Stimulated activated naive CD4-positive, alpha-beta T cell treated with Interleukin-2 at 50 U/mL for 16 hours (primary cell): Measurements from ENCODE around the gene TPRX2.
"Not testable (repeated sequence)": the region's sequence is repeated elsewhere in the genome, so short reads cannot be mapped to it uniquely, and the experiment has no call there.

Source experiments
- DNase-seq: peaks from one replicate; lab custom pipeline; 2025; lab: John Stamatoyannopoulos, UW

TPRX2 gene, protein sequence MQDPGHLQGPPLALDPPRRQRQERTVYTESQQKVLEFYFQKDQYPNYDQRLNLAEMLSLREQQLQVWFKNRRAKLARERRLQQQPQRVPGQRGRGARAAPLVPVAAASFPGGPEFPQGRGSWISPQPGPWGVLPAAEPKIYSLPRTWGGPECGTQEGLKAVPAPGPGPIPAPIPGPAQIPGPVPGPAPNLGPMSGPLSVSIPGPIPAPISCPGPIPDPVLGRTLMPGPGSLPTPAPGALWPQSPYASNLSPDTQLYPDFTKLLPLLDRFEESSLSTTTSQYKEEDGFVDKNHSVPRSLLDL

DNA sequence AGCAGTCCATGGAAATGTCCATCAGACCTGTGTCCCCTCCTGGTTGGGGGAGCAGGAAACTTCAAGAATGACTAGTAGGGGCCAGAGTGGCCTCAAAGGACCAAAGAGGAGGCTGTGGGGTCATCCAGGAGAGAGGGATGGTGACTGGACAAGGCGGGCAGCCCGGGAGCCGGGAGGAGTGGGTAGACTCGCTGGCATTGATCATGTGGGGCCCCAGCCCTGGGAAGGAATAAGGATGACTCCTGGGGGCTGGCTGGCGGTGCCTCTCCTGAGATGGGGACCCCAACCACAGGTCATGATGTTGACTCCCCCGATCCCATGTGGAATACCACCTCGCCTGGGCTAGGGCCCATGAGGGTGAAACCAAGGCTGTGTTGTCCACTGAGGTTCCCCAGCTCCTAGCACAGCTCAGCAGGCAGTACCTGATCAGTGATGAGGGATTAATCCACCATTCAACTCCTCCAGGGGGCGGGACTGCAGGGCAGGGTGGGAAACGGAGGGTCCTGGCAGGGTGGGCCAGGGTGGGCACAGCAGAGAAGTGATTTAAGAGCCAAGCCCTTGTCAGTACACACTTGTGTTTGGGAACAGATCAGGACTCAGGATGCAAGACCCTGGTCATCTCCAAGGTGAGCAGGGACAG is at the start of gene TPRX2:
TPRX2 (plus strand) TSS at position 590 of the 640 bp plus-strand sequence; CDS start at position 602, 12 bp downstream.
- DNase-seq = not testable (repeated sequence)

DNA sequence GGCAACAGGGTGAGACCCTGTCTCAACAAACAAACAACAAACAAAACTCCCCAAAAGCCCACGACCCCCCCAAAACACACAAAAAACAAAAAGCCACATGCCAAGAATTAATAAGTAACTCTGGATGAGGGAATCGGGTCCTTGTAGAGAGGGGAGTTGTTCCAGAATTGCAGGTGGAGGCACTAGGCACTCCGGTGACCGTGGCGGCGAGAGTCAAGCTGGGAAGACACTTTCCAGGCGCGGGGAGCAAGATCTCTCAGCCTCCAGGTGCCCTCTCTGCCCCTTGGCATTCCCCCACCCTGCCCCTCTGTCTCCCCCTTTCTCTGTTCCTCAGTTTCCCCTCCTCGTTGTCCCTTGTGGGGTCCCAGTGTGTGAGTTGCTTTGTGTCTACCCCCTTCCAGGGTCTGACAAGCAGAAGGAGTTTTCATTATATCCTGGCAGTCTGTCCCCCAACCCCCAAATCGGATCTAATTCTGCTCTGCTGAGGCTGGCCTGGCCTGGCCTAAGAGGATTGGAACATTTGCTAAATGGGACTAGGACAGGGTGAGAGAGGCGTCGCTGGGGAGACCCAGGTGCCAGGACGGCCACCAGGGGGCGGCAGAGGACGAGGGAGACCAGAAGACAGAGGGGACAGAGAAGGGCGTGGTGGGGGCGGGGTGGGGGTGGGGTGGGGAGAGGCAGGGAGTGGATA is 45.6 kb upstream of the TPRX2 start:
- peak; percentile 65 for DNase-seq

DNA sequence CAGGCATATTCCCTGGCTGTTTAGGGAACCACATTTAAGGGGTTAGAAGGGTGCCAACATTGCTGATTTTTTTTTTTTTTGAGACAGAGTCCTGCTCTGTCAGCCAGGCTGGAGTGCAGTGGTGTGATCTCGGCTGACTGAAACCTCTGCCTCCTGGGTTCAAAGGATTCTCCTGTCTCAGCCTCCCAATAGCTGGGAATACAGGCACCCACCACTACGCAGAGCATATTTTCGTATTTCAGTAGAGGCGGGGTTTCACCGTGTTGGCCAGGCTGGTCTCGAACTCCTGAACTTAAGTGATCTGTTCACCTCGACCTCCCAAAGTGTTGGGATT is 45.1 kb upstream of the TPRX2 start:
- DNase-seq = no peak

DNA sequence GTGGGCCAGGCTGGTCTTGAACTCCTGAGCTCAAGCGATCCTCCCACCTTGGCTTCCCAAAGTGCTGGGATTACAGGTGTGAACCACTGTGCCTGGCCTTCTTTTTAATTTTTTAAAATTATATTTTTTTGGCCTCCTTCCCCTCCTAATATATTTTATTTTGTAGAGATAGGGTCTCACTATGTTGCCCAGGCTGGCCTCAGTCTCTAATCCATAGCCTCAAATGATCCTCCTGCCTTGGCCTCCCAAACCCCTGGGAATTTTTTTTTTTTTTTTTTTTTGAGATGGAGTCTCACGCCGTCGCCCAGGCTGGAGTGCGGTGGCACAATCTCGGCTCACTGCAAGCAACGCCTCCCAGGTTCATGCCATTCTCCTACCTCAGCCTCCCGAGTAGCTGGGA is 42.8 kb upstream of the TPRX2 start:
- DNase-seq = not testable (repeated sequence)

DNA sequence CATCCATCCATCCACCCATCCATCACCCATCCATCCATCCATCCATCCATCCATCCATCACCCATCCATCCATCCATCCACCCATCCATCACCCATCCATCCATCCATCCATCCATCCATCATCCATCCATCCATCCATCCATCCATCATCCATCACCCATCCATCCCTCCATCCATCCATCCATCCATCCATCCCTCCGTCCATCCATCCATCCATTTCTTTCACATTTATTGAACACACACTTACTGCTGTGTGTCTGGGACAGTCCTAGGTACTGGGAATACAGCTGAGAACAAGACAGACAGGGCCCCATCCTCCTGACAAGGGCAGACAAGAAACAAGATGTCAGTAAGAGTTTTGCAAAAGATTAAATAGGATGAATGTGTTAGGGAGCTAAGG is 40.8 kb upstream of the TPRX2 start:
- not testable (repeated sequence) for DNase-seq

DNA sequence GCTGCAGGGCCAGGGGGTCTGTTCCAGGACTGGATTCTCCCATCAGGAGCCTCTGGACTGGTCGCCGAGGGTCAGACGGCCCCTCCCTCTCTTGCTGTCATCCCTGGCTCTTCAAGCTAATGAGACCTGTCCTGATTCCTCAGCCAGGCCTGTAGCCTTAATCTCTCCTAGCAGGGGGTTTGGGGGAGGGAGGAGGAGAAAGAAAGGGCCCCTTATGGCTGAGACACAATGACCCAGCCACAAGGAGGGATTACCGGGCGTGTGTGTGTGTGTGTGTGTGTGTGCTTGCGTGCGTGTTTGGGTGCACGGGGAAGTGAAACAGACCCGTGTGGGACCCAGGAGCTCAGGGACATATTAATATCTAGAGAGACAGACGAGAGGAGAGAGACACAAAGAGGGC is 39.2 kb upstream of the TPRX2 start:
- DNase-seq = no peak

DNA sequence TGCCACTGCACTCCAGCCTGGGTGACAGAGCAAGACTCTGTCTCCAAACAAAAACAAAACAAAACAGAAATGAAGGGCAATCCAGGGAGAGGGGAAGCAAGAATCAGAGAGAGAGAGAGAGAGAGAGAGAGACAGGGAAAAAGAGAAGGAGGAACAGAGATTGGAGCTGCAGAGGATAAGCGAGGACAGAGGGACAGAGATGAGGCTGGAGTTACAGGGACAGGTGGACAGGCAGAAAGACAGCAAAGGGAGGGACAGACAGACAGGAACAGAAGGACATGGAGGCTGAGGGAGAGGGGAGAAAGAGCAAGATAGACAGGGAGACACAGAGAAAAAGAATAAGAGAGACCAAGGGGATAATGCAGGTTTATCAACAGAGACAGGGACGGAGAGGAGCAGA is 38.6 kb upstream of the TPRX2 start:
- no peak for DNase-seq

DNA sequence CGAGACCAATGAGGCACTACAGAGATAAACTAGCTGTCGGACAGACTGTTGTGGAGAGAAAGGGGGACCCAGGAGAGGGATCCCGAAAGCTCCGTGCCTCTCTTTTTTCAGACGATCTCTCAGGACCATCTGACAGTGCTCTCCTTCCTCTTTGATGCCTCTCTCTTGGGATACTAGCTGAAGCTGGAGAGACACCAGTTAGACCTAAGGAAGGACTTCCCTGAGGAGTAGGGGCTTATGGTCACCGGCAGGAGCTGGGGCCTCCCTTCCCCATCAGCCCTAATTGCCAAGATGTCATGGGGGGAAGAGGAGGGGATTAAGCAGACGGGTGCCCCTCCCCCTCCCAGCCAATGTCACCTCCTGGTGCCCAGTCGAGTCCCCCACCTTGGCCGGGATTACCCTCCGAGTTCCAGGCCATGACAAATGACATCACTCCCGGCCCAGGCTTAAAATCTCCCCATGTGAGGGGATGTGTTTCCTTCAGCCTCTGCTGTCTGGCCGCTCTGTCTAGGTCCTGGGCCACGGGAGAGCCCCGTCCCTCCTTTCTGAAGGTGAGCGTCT is 37.5 kb upstream of the TPRX2 start, which contains the start of gene CRX:
CRX (plus strand) TSS at position 478 of the 561 bp plus-strand sequence. CDS start 12,507 bp downstream, outside the sequence.
- no peak for DNase-seq

DNA sequence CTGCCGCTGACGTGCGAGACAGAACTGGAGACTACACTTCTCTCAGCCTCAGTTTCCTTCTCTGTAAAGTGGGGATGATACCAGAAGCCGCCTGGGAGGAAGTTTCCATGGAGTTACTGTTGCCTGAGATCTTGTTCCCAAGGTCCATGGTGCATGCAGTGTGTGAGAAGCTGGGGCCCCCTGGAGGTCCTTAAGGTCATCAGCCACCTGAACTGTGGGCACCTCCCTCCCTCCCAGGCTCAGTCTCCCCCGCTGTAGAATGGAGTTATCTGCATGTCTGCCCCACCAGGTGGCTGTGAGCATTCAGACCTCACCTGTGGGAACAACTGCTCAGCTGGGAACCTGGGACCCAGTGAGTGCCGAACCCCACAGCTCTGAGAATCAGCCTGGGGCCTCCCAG is 34.6 kb upstream of the TPRX2 start:
- no peak for DNase-seq

DNA sequence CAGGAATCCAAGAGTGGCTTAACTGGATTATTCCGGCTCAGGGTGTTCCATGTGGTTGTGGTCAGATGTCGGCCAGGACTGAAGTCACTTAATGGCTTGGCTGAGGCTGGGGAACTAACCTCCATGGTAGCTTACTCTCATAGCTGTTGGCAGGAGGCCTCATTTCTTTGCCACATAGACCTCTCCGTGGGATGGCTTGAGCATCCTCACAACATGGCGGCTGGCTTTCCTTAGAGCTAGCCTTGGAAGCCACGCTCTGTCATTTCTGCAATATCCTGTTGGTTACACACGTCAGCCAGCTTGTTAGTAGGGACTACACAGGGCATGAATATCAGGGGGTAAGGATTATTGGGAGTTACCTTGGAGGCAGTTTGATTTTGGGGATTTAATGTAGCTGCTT is 32.2 kb upstream of the TPRX2 start:
- DNase-seq = no peak

DNA sequence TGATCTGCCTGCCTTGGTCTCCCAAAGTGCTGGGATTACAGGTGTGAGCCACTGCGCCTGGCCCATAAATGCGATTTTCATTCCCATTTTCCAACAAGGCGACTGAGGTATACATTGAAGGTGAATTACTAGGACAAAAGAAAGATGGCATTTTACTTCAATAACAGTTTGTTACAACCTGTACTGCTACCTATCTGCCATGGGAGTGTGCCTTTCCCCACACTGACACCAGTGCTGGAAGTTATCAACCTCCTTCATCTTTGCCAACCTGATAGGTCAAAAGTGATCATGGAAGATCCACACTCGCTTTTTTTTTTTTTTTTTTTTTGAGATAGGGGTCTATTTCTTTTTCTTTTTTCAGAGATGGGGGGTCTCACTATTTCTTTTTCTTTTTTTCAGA is 26.3 kb upstream of the TPRX2 start:
- no peak for DNase-seq

DNA sequence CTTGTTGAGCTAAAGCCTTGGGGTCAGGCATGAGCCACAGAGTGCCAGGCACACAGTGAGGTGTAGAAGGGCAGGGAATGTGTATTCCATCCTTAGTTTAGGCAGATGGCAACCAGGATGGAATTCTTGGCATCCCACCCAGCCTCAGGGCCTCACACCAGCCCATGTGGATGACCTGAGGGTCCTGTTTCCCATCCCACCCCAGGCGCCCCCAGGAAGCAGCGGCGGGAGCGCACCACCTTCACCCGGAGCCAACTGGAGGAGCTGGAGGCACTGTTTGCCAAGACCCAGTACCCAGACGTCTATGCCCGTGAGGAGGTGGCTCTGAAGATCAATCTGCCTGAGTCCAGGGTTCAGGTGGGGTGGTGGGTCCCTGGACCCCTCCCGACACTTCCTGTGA is 23.0 kb upstream of the TPRX2 start:
- DNase-seq = no peak

DNA sequence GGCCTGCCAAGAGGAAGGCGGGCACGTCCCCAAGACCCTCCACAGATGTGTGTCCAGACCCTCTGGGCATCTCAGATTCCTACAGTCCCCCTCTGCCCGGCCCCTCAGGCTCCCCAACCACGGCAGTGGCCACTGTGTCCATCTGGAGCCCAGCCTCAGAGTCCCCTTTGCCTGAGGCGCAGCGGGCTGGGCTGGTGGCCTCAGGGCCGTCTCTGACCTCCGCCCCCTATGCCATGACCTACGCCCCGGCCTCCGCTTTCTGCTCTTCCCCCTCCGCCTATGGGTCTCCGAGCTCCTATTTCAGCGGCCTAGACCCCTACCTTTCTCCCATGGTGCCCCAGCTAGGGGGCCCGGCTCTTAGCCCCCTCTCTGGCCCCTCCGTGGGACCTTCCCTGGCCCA is 19.6 kb upstream of the TPRX2 start:
- no peak for DNase-seq

DNA sequence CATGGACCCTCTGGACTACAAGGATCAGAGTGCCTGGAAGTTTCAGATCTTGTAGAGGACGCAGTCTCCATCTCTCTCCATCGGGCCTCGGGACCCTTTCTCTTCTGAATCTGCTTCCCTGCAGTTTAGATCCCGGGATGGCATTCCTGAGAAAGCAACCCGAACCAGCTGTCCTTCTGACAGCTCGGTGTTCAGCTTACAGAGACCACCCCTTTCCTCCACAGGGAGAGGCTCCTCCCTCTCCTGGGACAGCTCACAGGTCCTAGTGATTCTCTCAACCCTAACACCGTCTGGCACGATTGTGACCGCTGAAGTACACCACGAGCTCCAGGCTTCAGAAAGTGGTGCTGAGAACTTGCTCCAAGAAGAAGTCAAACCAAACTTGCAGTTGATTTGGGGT is 19.1 kb upstream of the TPRX2 start:
- no peak for DNase-seq

DNA sequence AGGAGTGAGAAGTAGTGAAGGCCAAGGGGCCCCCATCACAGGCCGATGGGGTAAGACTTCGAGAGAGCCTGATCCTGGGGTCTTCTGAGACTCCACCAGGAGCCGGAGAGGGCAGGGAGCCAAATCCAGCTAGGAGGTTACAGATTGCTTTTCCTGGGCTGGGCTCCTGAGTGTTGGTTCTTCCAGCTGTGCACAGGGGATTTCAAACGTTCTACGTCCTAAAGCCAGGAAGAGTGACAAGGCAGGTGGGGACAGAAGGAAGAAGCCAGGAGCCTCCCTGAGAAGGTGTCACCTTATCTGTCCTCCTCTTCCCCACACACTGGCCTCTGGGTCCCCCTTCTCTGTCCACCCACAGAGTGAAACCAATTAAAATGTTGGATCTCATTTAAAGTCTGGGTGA is 16.1 kb upstream of the TPRX2 start:
- DNase-seq = no peak

DNA sequence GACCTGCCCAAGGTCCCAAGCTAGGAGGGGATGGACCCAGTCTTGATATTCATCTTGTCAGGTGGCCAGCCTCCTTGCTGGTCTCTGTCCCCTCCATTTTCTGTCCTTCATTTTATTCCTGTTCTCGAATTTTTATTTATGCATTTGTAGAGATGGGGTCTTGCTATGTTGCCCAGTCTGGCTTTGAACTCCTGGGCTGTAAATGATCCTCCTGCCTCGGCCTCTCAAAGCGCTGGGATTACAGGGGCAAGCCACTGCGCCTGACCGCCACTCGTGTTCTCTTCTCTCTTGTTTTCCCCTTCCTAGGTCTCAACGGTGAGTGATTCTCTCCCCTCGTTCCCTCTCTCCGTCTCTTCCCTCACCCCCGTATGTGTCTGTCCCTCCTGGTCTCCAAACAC is 10.6 kb upstream of the TPRX2 start:
- no peak for DNase-seq

DNA sequence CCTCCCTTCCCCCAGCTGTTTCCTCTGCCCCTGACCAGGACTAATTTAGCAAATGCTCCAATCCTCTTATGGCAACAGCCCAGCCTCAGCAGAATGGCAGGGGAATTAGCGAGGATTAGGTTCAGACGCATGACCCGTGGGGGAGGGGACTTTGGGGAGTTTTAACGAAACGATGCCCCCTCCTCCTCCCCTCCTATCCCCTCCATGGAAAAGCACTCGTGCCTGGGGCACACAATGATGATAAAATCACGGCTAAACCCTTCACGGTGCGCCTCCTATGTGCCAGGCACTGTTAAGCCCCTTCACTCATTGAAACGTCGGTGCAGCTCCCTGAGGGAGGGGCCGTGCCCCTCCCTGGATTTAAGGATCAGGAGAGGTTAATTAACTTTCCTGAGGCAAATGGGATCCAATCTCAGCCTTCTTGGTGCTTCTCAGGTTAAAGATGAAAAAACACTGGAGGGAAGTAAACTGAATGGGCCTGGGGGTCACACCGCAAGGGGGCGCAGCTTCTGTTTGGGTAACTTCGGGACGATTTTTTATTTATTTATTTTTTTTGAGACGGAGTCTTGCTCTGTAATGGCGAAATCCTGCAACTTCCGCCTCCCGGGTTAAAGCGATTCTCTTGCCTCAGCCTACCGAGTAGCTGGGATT is 10.1 kb upstream of the TPRX2 start:
- peak; percentile 3 for DNase-seq

DNA sequence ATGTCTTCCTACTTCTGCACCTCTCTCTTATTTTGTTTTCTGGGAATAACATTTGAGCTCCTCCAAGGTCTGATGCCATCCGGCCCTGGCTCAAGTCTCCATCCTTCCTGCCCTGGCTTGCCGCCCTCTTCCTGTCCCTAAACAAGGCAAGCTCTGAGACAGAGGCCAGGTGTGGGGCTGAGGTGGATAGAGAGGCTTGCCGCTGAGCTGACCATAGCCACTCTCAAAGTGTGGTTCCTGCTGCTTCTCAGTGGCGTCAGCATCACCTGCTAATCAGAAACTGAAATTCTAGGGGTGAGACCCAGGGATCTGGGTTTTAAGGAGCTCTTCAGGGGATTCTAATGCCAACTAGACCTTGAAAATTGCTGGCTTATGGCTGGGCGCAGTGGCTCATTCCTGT is 6.0 kb upstream of the TPRX2 start:
- DNase-seq = no peak

DNA sequence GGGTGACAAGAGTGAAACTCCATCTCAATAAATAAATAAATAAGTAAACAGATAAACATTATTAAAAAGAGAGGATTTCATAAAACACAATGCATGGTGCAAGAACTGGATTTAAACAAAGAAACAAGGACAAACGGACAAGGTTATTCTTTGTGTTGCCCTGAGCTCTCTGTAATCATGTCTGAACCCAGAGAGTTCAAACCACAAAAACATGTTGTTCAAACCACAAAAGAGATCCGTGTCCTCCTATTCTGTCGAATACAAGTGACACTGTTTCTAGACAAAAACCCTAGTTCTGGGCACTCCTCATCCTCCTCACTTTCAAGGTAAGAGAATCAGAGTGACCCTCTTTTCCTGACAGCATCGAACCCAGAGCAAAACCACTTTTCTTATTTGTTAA is 4.6 kb upstream of the TPRX2 start:
- no peak for DNase-seq

DNA sequence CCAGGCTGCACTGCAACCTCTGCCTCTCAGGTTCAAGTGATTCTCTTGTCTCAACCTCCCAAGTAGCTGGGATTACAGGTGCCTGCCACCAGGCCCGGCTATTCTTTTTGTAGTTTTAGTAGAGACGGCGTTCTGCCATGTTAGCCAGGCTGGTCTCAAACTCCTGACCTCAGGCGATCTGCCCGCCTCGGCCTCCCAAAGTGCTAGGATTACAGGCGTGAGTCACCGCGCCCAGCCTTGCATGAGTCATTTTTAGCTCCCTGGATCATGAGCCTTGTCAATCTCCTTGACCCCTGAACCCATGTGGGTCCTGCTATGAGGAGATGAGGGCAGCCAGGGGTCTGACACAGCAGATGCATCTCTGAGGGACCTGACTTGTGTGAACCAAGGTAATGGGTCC is 804 bp upstream of the TPRX2 start:
- not testable (repeated sequence) for DNase-seq

DNA sequence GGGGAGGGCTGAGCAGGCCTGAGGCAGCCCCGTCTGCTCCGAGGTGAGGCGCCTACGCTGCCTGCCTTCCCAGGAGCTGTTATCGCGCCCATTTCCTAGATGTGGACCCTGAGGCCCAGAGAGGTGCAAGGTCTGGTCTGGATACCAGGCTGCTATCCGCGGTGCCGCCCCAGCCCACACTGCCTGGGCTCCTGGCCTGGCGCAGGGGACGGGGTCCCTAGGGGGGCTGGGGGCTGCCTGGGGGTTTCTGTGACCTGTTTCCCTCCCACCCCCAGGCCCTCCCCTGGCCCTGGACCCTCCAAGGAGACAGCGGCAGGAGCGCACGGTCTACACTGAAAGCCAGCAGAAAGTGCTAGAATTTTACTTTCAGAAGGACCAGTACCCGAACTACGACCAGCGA is 803 bp downstream of the TPRX2 start:
- DNase-seq = not testable (repeated sequence)

DNA sequence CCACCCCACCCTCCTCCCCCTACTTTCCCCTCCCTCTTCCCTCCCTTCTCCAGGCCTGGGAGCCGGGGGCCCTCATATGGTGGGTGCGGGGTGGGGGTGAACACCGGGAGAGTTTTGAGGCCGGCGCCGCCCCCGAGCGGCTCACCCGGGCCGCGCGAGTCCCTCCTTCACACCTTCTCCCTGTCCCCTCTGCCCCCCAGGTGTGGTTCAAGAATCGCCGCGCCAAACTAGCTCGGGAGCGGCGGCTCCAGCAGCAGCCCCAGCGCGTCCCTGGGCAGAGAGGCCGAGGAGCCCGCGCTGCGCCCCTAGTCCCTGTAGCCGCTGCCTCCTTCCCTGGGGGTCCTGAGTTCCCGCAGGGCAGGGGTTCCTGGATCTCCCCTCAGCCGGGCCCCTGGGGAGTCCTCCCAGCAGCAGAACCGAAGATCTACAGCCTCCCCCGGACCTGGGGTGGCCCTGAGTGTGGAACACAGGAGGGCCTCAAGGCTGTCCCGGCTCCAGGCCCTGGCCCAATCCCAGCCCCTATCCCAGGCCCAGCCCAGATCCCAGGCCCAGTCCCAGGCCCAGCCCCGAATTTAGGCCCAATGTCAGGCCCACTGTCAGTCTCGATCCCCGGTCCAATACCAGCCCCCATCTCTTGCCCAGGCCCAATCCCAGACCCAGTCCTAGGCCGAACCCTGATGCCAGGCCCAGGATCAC is 1.7 kb downstream of the TPRX2 start:
- DNase-seq = no peak
